IMR-90 (cell line): ENCODE data around the gene FXYD6. TPM values are rescaled to one million over a fixed set of nuclear protein-coding genes. Genes with fewer than 3 reads are reported as not detected.

Experiments
- ATAC-seq: fragments of 200-7000 bp; cut with Tn5 transposase; 2 replicates; pipeline ENCODE4 v1.9.1; 2020; ENCODE audit warnings: low read depth, mild to moderate bottlenecking, moderate library complexity
- BruUV-seq: library from RNA; stranded (reverse); fragments of 400-500 nt; replicated peaks from 2 replicates; lab custom pipeline; 2021; lab: Mats Ljungman, UMichigan
- CTCF ChIA-PET: fragments of 300-600 bp; formaldehyde crosslinking; extraction: SDS; loops from one replicate; lab custom pipeline; 2021; ENCODE audit warnings: antibody characterized with exemption; lab: Yijun Ruan, JAX
- POLR2A ChIA-PET: fragments of 300-600 bp; sonication (Branson Sonifier 250); formaldehyde crosslinking; loops from one replicate; lab custom pipeline; 2022; ENCODE audit warnings: antibody characterized with exemption; ENCODE audit not compliant: unreplicated experiment; lab: Charles Lee
- DNase-seq: peaks from one replicate; pipeline ENCODE4 v3.0.0; 2013
- H2AFZ ChIP-seq: replicated peaks from 2 replicates; pipeline ENCODE3; 2013; ENCODE audit warnings: low read length, mild to moderate bottlenecking; ENCODE audit not compliant: poor library complexity
- H2AK5ac ChIP-seq: 2 replicates; pipeline ENCODE4 v1.6.1; 2013; ENCODE audit warnings: low read depth, low read length, inconsistent platforms
- H2AK9ac ChIP-seq: replicated peaks from 2 replicates; pipeline ENCODE3; 2013; ENCODE audit warnings: mild to moderate bottlenecking, low read depth, low read length, moderate library complexity; ENCODE audit not compliant: poor library complexity
- H2BK120ac ChIP-seq: 2 replicates; pipeline ENCODE4 v1.6.1; 2013; ENCODE audit warnings: low read depth, low read length, inconsistent platforms
- H2BK15ac ChIP-seq: 3 replicates; pipeline ENCODE4 v1.6.1; 2013; ENCODE audit warnings: low read depth, low read length, inconsistent platforms
- H2BK20ac ChIP-seq: 2 replicates; pipeline ENCODE4 v1.6.1; 2013; ENCODE audit warnings: low read depth, mild to moderate bottlenecking, inconsistent platforms, low read length, moderate library complexity
- H2BK5ac ChIP-seq: 2 replicates; pipeline ENCODE4 v1.6.1; 2013; ENCODE audit warnings: mild to moderate bottlenecking, low read depth, low read length, inconsistent platforms; ENCODE audit not compliant: poor library complexity, severe bottlenecking
- H3K14ac ChIP-seq: replicated peaks from 2 replicates; pipeline ENCODE4 v1.6.1; 2013; ENCODE audit warnings: low read depth, low read length, inconsistent platforms
- H3K18ac ChIP-seq: 2 replicates; pipeline ENCODE4 v1.6.1; 2013; ENCODE audit warnings: low read depth, low read length, control low read depth
- H3K23ac ChIP-seq: 2 replicates; pipeline ENCODE4 v1.6.1; 2013; ENCODE audit warnings: low read depth, low read length, inconsistent platforms
- H3K27ac ChIP-seq: 2 replicates; pipeline ENCODE4 v1.5.1; 2013; ENCODE audit warnings: mild to moderate bottlenecking, control low read depth, low read length; ENCODE audit not compliant: insufficient read depth
- H3K27me3 ChIP-seq: 2 replicates; pipeline ENCODE4 v1.6.1; 2013; ENCODE audit warnings: low read length; ENCODE audit not compliant: control insufficient read depth, insufficient read depth
- H3K36me3 ChIP-seq: 2 replicates; pipeline ENCODE4 v1.6.1; 2013; ENCODE audit warnings: low read length, mixed read lengths; ENCODE audit not compliant: control insufficient read depth, insufficient read depth
- H3K4ac ChIP-seq: 2 replicates; pipeline ENCODE4 v1.6.1; 2013; ENCODE audit warnings: low read depth, low read length, inconsistent platforms
- H3K4me1 ChIP-seq: 2 replicates; pipeline ENCODE4 v1.6.1; 2013; ENCODE audit warnings: low read length, mixed read lengths; ENCODE audit not compliant: control insufficient read depth, insufficient read depth
- H3K4me2 ChIP-seq: 2 replicates; pipeline ENCODE4 v1.6.1; 2013; ENCODE audit warnings: low read depth, mild to moderate bottlenecking, control low read depth, low read length, moderate library complexity
- H3K4me3 ChIP-seq: 2 replicates; pipeline ENCODE4 v1.5.1; 2013; ENCODE audit warnings: low read depth, mild to moderate bottlenecking, control low read depth, low read length, moderate library complexity; ENCODE audit not compliant: insufficient read depth
- H3K56ac ChIP-seq: 2 replicates; pipeline ENCODE4 v1.6.1; 2013; ENCODE audit warnings: low read length, inconsistent platforms; ENCODE audit not compliant: insufficient read depth; ENCODE audit errors: extremely low read depth
- H3K79me1 ChIP-seq, 2 experiments: 2 replicates each; pipeline ENCODE4 v1.6.1; 2013; ENCODE audit warnings: low read length in 2 of 2, inconsistent platforms in 1 of 2, low read depth in 1 of 2
- H3K9ac ChIP-seq: 2 replicates; pipeline ENCODE4 v1.6.1; 2013; ENCODE audit warnings: low read depth, low read length, control low read depth
- H3K9me1 ChIP-seq: 2 replicates; pipeline ENCODE4 v1.6.1; 2013; ENCODE audit warnings: low read length, inconsistent platforms; ENCODE audit not compliant: insufficient read depth
- H3K9me3 ChIP-seq: 2 replicates; pipeline ENCODE4 v1.6.1; 2013; ENCODE audit warnings: low read length; ENCODE audit not compliant: control insufficient read depth, insufficient read depth
- H4K20me1 ChIP-seq: 2 replicates; pipeline ENCODE4 v1.6.1; 2013; ENCODE audit warnings: low read length, inconsistent platforms; ENCODE audit not compliant: insufficient read depth
- H4K5ac ChIP-seq: 2 replicates; pipeline ENCODE4 v1.6.1; 2013; ENCODE audit warnings: mild to moderate bottlenecking, low read depth, low read length, control low read depth
- H4K8ac ChIP-seq, 2 experiments: 2 replicates each; pipeline ENCODE4 v1.6.1; 2013; ENCODE audit warnings: low read depth in 2 of 2, low read length in 2 of 2, control low read depth in 1 of 2, inconsistent platforms in 1 of 2
- H4K91ac ChIP-seq: 2 replicates; pipeline ENCODE4 v1.6.1; 2013; ENCODE audit warnings: low read depth, low read length, inconsistent platforms; ENCODE audit not compliant: insufficient read depth
- BHLHE40 ChIP-seq: fragments of 150-350 bp; IDR thresholded peaks from 2 replicates; pipeline ENCODE4 v1.6.1; 2016; ENCODE audit warnings: mild to moderate bottlenecking, low read depth, low read length
- CEBPB ChIP-seq: IDR thresholded peaks from 2 replicates; pipeline ENCODE4 v1.6.1; 2012; ENCODE audit warnings: low read depth, low read length, improper control_type of control experiment
- CHD1 ChIP-seq: IDR thresholded peaks from 2 replicates; pipeline ENCODE4 v1.6.1; 2012; ENCODE audit warnings: low read depth, low read length, improper control_type of control experiment
- CTCF ChIP-seq: conservative IDR thresholded peaks from 2 replicates; pipeline ENCODE4 v1.5.1; 2012; ENCODE audit warnings: mild to moderate bottlenecking, low read depth, low read length, improper control_type of control experiment
- ELK1 ChIP-seq: fragments of 150-350 bp; IDR thresholded peaks from 2 replicates; pipeline ENCODE4 v1.6.1; 2016; ENCODE audit warnings: low read depth, mild to moderate bottlenecking, low read length, moderate library complexity, borderline replicate concordance
- MAFK ChIP-seq: IDR thresholded peaks from 2 replicates; pipeline ENCODE4 v1.6.1; 2012; ENCODE audit warnings: low read depth, low read length, improper control_type of control experiment
- MAZ ChIP-seq: IDR thresholded peaks from 2 replicates; pipeline ENCODE4 v1.6.1; 2012; ENCODE audit warnings: low read depth, mild to moderate bottlenecking, low read length, improper control_type of control experiment, moderate library complexity, borderline replicate concordance
- MXI1 ChIP-seq: IDR thresholded peaks from 2 replicates; pipeline ENCODE4 v1.6.1; 2012; ENCODE audit warnings: low read depth, mild to moderate bottlenecking, low read length, moderate library complexity, borderline replicate concordance
- NFE2L2 ChIP-seq: fragments of 150-350 bp; IDR thresholded peaks from 2 replicates; pipeline ENCODE4 v1.6.1; 2016; ENCODE audit warnings: low read depth, mild to moderate bottlenecking, low read length
- POLR2A ChIP-seq: IDR thresholded peaks from 2 replicates; pipeline ENCODE4 v1.6.1; 2012; ENCODE audit warnings: mild to moderate bottlenecking, low read depth, low read length
- RAD21 ChIP-seq: IDR thresholded peaks from 2 replicates; pipeline ENCODE4 v1.6.1; 2012; ENCODE audit warnings: low read length, improper control_type of control experiment
- RCOR1 ChIP-seq: IDR thresholded peaks from 2 replicates; pipeline ENCODE4 v1.6.1; 2012; ENCODE audit warnings: mild to moderate bottlenecking, low read length, improper control_type of control experiment; ENCODE audit not compliant: insufficient replicate concordance
- RFX5 ChIP-seq: IDR thresholded peaks from 2 replicates; pipeline ENCODE4 v1.8.0; 2012; ENCODE audit warnings: low read depth, mild to moderate bottlenecking, low read length, moderate library complexity
- SMC3 ChIP-seq: fragments of 150-350 bp; IDR thresholded peaks from 2 replicates; pipeline ENCODE4 v1.6.1; 2016; ENCODE audit warnings: low read depth, mild to moderate bottlenecking, antibody characterized with exemption, low read length, moderate library complexity
- USF2 ChIP-seq: fragments of 150-350 bp; IDR thresholded peaks from 2 replicates; pipeline ENCODE4 v1.6.1; 2017; ENCODE audit warnings: mild to moderate bottlenecking, antibody characterized with exemption, low read length, low read depth
- WGBS, 2 experiments: methylation state at CpG; one replicate each; pipeline versions ENCODE4 v1.1.5 to v1.1.7; 2013; ENCODE audit warnings: missing lambda C conversion rate in 2 of 2; ENCODE audit not compliant: insufficient read length in 1 of 2; ENCODE audit errors: extremely low coverage in 2 of 2; 5-methylcytosine and 5-hydroxymethylcytosine counted together
- dilution Hi-C: fragments of 300-500 bp; cut with HindIII; formaldehyde crosslinking; loops from one replicate; pipeline ENCODE4 v1.14.3; 2018; ENCODE audit warnings: low sequenced_read_pairs; ENCODE audit not compliant: unreplicated experiment
- in situ Hi-C: fragments of 300-500 bp; cut with MboI; formaldehyde crosslinking; loops from 3 replicates; pipeline ENCODE4 v1.14.3; 2019; ENCODE audit warnings: low sequenced_read_pairs, inconsistent platforms, mixed read lengths
- intact Hi-C: fragments of 100-400 bp; cut with micrococcal nuclease; formaldehyde crosslinking; loops from 2 replicates; pipeline ENCODE4 v1.10.0; 2022
- polyA plus RNA-seq, 3 experiments: library from polyadenylated mRNA; depleted of rRNA; stranded (reverse); fragments of >200 nt; gene quantifications; 2 replicates each; pipeline ENCODE4 v1.2.3, GENCODE V29; 2012; ENCODE audit warnings: low replicate concordance in 1 of 3
- total RNA-seq: library from RNA; depleted of rRNA; stranded (reverse); fragments of >200 nt; gene quantifications from 2 replicates; pipeline ENCODE4 v1.2.3, GENCODE V29; 2012

The FXYD6 gene
- total and polyA plus RNA-seq, 2 of the 4 experiments (the other 2 are of a cell fraction), result 0.32 TPM; not detected in 1

- Histone ChIP-seq H4K5ac (no peak overlapping the region), H3K56ac (no peak overlapping the region), H3K18ac (no peak overlapping the region), H3K23ac (no peak overlapping the region), H3K27ac (no peak overlapping the region), H3K4me3 (no peak overlapping the region), H3K27me3 (peaks cover 17% of the 10 kb centered on the region), H4K20me1 (no peaks in the 10 kb centered on the region), H3K36me3 (no peaks in the 10 kb centered on the region), H3K9ac (no peak overlapping the region), H3K9me3 (no peaks in the 10 kb centered on the region), H3K9me1 (no peaks in the 10 kb centered on the region), H3K14ac (no peak overlapping the region), H3K4ac (no peak overlapping the region), H4K91ac (no peak overlapping the region), H2BK120ac (no peak overlapping the region), H3K4me2 (no peak overlapping the region), H2BK20ac (no peak overlapping the region), H4K8ac (no peak overlapping the region), H2AFZ (no peak overlapping the region), H2BK5ac (no peak overlapping the region), H2BK15ac (no peak overlapping the region), H2AK5ac (no peak overlapping the region), H3K79me1 (no peaks in the 10 kb centered on the region), H3K4me1 (no peaks in the 10 kb centered on the region), H2AK9ac (no peak overlapping the region)
- ChIA-PET CTCF (interaction anchor here (0.6 to 1.7 kb wide), 2 partner anchors 12 to 22 kb away, joined by 3 to 5 read pairs; no protein-coding TSS in a partner anchor), POLR2A (no interaction called here)
- DNase-seq (no peak), ATAC-seq (no peak)
- intact Hi-C loops, result no loop called here
- TF ChIP-seq SMC3 (no peak), MAZ (no peak), CTCF (no peak), USF2 (no peak), MXI1 (no peak), RFX5 (no peak), BHLHE40 (no peak), POLR2A (no peak), ELK1 (no peak), NFE2L2 (no peak), RCOR1 (no peak), MAFK (no peak), CHD1 (no peak), CEBPB (no peak), RAD21 (no peak)
- in situ Hi-C loops, result no loop called here
- BruUV-seq, result no TSS peak
- dilution Hi-C loops, result no loop called here
- no CpG with 5 or more reads among the region's 11 CpGs for WGBS, 2 experiments
These were observed 48.2 kb upstream of the FXYD6 start for GRCh38 chr11:117924631-117925170.
